SK-N-SH (cell line): ENCODE measurements around the gene RPL7A. TPM values are rescaled to one million over a fixed set of nuclear protein-coding genes. Genes with fewer than 3 reads are reported as not detected.

ENCODE experiments used
- CTCF ChIA-PET: fragments of 300-600, 350-600 bp; formaldehyde crosslinking; extraction: SDS; loops from one replicate; lab custom pipeline; 2021; lab: Yijun Ruan, JAX
- POLR2A ChIA-PET: fragments of 350-600 bp; sonication (Branson Sonifier 250); formaldehyde crosslinking; extraction: SDS; loops from one replicate; lab custom pipeline; 2020; ENCODE audit warnings: antibody characterized with exemption, inconsistent platforms; lab: Yijun Ruan, JAX
- DNase-seq: peaks from one replicate; pipeline ENCODE4 v3.0.0; 2012
- H2AFZ ChIP-seq: fragments of 200-600 bp; sonication (generic); 2 replicates; pipeline ENCODE4 v1.8.1; 2016; ENCODE audit warnings: antibody characterized with exemption, mild to moderate bottlenecking, low read depth
- H3F3A ChIP-seq: fragments of 200-600 bp; sonication (generic); replicated peaks from 2 replicates; pipeline ENCODE3; 2016; ENCODE audit warnings: antibody characterized with exemption, mild to moderate bottlenecking; ENCODE audit not compliant: insufficient read depth
- H3K27ac ChIP-seq, 2 experiments: fragments of 200-500 bp in 1 of 2; fragments of 200-600 bp in 1 of 2; sonication (Bioruptor generic) in 1 of 2; sonication (generic), shearing (Covaris generic) in 1 of 2; 2 replicates each; pipeline versions ENCODE4 v1.5.1 to v1.6.1; 2014 to 2016; ENCODE audit warnings: low read depth in 2 of 2, inconsistent platforms in 1 of 2, low read length in 1 of 2, mild to moderate bottlenecking in 1 of 2, mixed read lengths in 1 of 2
- H3K27me3 ChIP-seq: fragments of 200-600 bp; sonication (generic), shearing (Covaris generic); 2 replicates; pipeline ENCODE4 v1.6.1; 2016; ENCODE audit warnings: mixed run types; ENCODE audit not compliant: insufficient read depth
- H3K36me3 ChIP-seq, 2 experiments: fragments of 200-500 bp in 1 of 2; fragments of 200-600 bp in 1 of 2; sonication (Bioruptor generic) in 1 of 2; sonication (generic) in 1 of 2; replicated peaks in 1 of 2; 2 replicates each; pipeline versions ENCODE3 to v1.5.1; 2014 to 2016; ENCODE audit warnings: low read length in 1 of 2, mild to moderate bottlenecking in 1 of 2; ENCODE audit not compliant: insufficient read depth in 2 of 2, control insufficient read depth in 1 of 2
- H3K4me1 ChIP-seq, 2 experiments: fragments of 200-500 bp in 1 of 2; fragments of 200-600 bp in 1 of 2; sonication (Bioruptor generic) in 1 of 2; sonication (generic), shearing (Covaris generic) in 1 of 2; 2 replicates each; pipeline versions ENCODE4 v1.5.1 to v1.6.1; 2014 to 2016; ENCODE audit warnings: low read depth in 1 of 2, low read length in 1 of 2, mixed run types in 1 of 2; ENCODE audit not compliant: insufficient read depth in 2 of 2, control insufficient read depth in 1 of 2
- H3K4me2 ChIP-seq: fragments of 200-600 bp; sonication (generic), shearing (Covaris generic); 2 replicates; pipeline ENCODE4 v1.6.1; 2017; ENCODE audit warnings: mixed run types
- H3K4me3 ChIP-seq, 2 experiments: fragments of 200-500 bp in 1 of 2; fragments of 200-600 bp in 1 of 2; sonication (Bioruptor generic) in 1 of 2; sonication (generic), shearing (Covaris generic) in 1 of 2; 2 replicates each; pipeline versions ENCODE4 v1.5.1 to v1.8.1; 2014 to 2016; ENCODE audit warnings: low read depth in 2 of 2, inconsistent platforms in 1 of 2, low read length in 1 of 2, mild to moderate bottlenecking in 1 of 2, mixed read lengths in 1 of 2, moderate library complexity in 1 of 2
- H3K79me2 ChIP-seq: fragments of 200-600 bp; sonication (generic); 2 replicates; pipeline ENCODE4 v1.8.1; 2017; ENCODE audit warnings: mild to moderate bottlenecking; ENCODE audit not compliant: insufficient read depth
- H3K9ac ChIP-seq: fragments of 200-600 bp; sonication (generic); 2 replicates; pipeline ENCODE4 v1.6.1; 2017; ENCODE audit warnings: mixed run types
- H3K9me2 ChIP-seq: fragments of 200-600 bp; sonication (generic); 2 replicates; pipeline ENCODE4 v1.6.1; 2017; ENCODE audit warnings: mixed run types
- H3K9me3 ChIP-seq: fragments of 200-600 bp; sonication (generic); 2 replicates; pipeline ENCODE4 v1.6.1; 2017; ENCODE audit warnings: mixed run types, mild to moderate bottlenecking, moderate library complexity
- H4K20me1 ChIP-seq: fragments of 200-600 bp; sonication (generic); 2 replicates; pipeline ENCODE4 v1.6.1; 2017; ENCODE audit warnings: mild to moderate bottlenecking, mixed run types; ENCODE audit not compliant: insufficient read depth
- CTCF ChIP-seq: fragments of 200-600 bp; sonication (generic); IDR thresholded peaks from 2 replicates; pipeline ENCODE4 v1.6.1; 2017; ENCODE audit warnings: antibody characterized with exemption, mild to moderate bottlenecking, moderate library complexity
- EP300 ChIP-seq, 2 experiments: IDR thresholded peaks; 2 replicates each; pipeline versions ENCODE4 v1.4.0 to v1.6.1; 2012; ENCODE audit warnings: borderline replicate concordance in 1 of 2, low read depth in 1 of 2, low read length in 1 of 2
- FOXJ3 ChIP-seq: sonication (generic); formaldehyde crosslinking; IDR thresholded peaks from 2 replicates; pipeline ENCODE4 v1.5.1; 2020; ENCODE audit warnings: mild to moderate bottlenecking, missing genetic modification reagents
- FOXM1 ChIP-seq: IDR thresholded peaks from 2 replicates; pipeline ENCODE4 v1.4.0; 2012; ENCODE audit warnings: low read depth, mild to moderate bottlenecking
- GATA2 ChIP-seq: sonication (generic); formaldehyde crosslinking; IDR thresholded peaks from 2 replicates; pipeline ENCODE4 v1.5.0; 2020; ENCODE audit warnings: mild to moderate bottlenecking, missing genetic modification reagents
- NRF1 ChIP-seq: IDR thresholded peaks from 2 replicates; pipeline ENCODE4 v1.6.1; 2012; ENCODE audit warnings: low read depth, mild to moderate bottlenecking, low read length
- RAD21 ChIP-seq: IDR thresholded peaks from 2 replicates; pipeline ENCODE4 v1.6.1; 2012; ENCODE audit warnings: mild to moderate bottlenecking, low read length
- REST ChIP-seq: IDR thresholded peaks from 2 replicates; pipeline ENCODE4 v1.6.1; 2012; ENCODE audit warnings: mild to moderate bottlenecking, low read depth, low read length, moderate library complexity
- RFX5 ChIP-seq: IDR thresholded peaks from 2 replicates; pipeline ENCODE4 v1.6.1; 2012; ENCODE audit warnings: mild to moderate bottlenecking, improper control_type of control experiment, low read length
- SIN3A ChIP-seq: IDR thresholded peaks from 2 replicates; pipeline ENCODE4 v1.6.1; 2012; ENCODE audit warnings: low read depth, mild to moderate bottlenecking, low read length, moderate library complexity, borderline replicate concordance
- TEAD4 ChIP-seq: IDR thresholded peaks from 2 replicates; pipeline ENCODE4 v1.4.0; 2012; ENCODE audit warnings: mild to moderate bottlenecking, borderline replicate concordance; ENCODE audit not compliant: insufficient read depth
- USF1 ChIP-seq: IDR thresholded peaks from 2 replicates; pipeline ENCODE4 v1.4.0; 2012; ENCODE audit warnings: low read depth, borderline replicate concordance
- YY1 ChIP-seq: IDR thresholded peaks from 2 replicates; pipeline ENCODE4 v1.4.0; 2012; ENCODE audit warnings: low read depth, mild to moderate bottlenecking
- ZBTB33 ChIP-seq: IDR thresholded peaks from 2 replicates; pipeline ENCODE4 v1.4.0; 2012; ENCODE audit warnings: low read depth, borderline replicate concordance
- WGBS: methylation state at CpG from one replicate; pipeline ENCODE4 v1.1.6; 2017; ENCODE audit warnings: low lambda C conversion rate; 5-methylcytosine and 5-hydroxymethylcytosine counted together
- polyA plus RNA-seq, 3 experiments: library from polyadenylated mRNA; depleted of rRNA; stranded (reverse); fragments of >200 nt; gene quantifications; 2 replicates each; pipeline ENCODE4 v1.2.3, GENCODE V29; 2012

The RPL7A gene
- polyA plus RNA-seq, 1 of the 3 experiments (the other 2 are of a cell fraction), result 4,121 TPM

- Histone ChIP-seq H3K27me3 (no peaks in the 10 kb centered on the region), H3K9ac (no peak overlapping the region), H2AFZ (no peak overlapping the region), H3K4me2 (no peak overlapping the region), H3K9me3 (no peaks in the 10 kb centered on the region), H3K9me2 (no peaks in the 10 kb centered on the region), H3K4me3 (no peak overlapping the region), H3K36me3 (no peaks in the 10 kb centered on the region)
- WGBS, result 83% methylated on average over 8 of the region's 13 CpGs
- TF ChIP-seq CTCF (no peak), NRF1 (no peak), SIN3A (no peak), ZBTB33 (no peak), USF1 (no peak), TEAD4 (no peak), YY1 (no peak)
- TF ChIP-seq, all 33 proteins: peak for 0
- ChIA-PET POLR2A (interaction anchor here (0.6 to 0.9 kb wide), 2 partner anchors 13 to 89 kb away, joined by 3 read pairs; partner anchors contain the start of gene SLC2A6), CTCF (interaction anchor here (1.0 kb wide), 1 partner anchor 12 kb away, joined by 3 read pairs; no protein-coding TSS in a partner anchor)
- H4K20me1 ChIP-seq, result no peaks in the 10 kb centered on the region
- no peaks in the 10 kb centered on the region for H3K4me1 ChIP-seq
- no peak overlapping the region for H3K27ac ChIP-seq
- H3F3A ChIP-seq, result no peaks in the 10 kb centered on the region
- DNase-seq, result no peak
- H3K79me2 ChIP-seq, result no peaks in the 10 kb centered on the region
These were observed 41.5 kb downstream of the RPL7A start for GRCh38 chr9:133389562-133389961.

- Histone ChIP-seq H3K9me3 (no peaks in the 10 kb centered on the region), H3K9ac (no peak overlapping the region), H3K27ac (no peak overlapping the region), H3K4me2 (no peak overlapping the region), H2AFZ (no peak overlapping the region), H3K36me3 (no peaks in the 10 kb centered on the region), H3F3A (no peaks in the 10 kb centered on the region), H3K79me2 (no peaks in the 10 kb centered on the region), H3K4me1 (no peaks in the 10 kb centered on the region), H3K4me3 (no peak overlapping the region), H3K27me3 (no peaks in the 10 kb centered on the region), H4K20me1 (no peaks in the 10 kb centered on the region), H3K9me2 (no peaks in the 10 kb centered on the region)
- CTCF ChIA-PET, result no interaction called here
- POLR2A ChIA-PET, result interaction anchor here (0.6 kb wide), 1 partner anchor 12 kb away, joined by 3 read pairs; no protein-coding TSS in a partner anchor
- no peak for DNase-seq
- WGBS, result 45% methylated on average over 7 of the region's 7 CpGs
- TF ChIP-seq EP300 (IDR thresholded peaks at IDR 0.05; ENCODE audit: borderline replicate concordance in 1 of 2, low read depth in 1 of 2, low read length in 1 of 2) (no peak), USF1 (no peak), REST (no peak), RFX5 (no peak), FOXJ3 (CRISPR knock-in tag) (no peak), FOXM1 (no peak), CTCF (no peak), RAD21 (no peak), SIN3A (no peak), GATA2 (CRISPR knock-in tag) (no peak)
These were observed 42.7 kb downstream of the RPL7A start for GRCh38 chr9:133390713-133391112.
